HG03354 (cell line): ENCODE results near the gene MLPH.

Experiments used
- ATAC-seq: cut with Tn5 transposase; IDR thresholded peaks from one replicate; pipeline ENCODE4 v1.9.1; 2021; ENCODE audit warnings: mild to moderate bottlenecking; ENCODE audit not compliant: unreplicated experiment, poor library complexity, severe bottlenecking

The MLPH gene

GRCh38 chr2:237492137-237492890 is 5.3 kb downstream of the MLPH start:
- ATAC-seq: no peak

DNA sequence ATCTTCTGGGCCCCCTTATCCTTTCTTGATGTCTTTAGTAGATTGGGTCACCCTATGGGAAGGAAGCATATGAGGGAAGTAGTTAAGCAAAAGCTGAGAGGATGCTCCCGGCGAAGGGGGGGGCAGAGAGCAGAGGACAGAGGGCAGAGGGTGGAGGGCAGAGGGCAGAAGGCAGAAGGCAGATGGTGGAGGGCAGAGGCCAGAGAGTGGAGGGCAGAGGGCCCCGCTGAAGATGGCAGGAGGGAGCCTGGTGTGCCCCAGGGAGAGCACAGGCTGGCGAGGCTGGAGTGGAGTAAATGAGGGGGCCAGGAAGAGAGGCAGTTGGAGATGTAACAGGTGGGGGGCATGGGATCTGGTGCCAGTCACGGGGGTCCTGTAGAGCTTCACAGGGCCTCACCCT is 7.0 kb downstream of the MLPH start:
- ATAC-seq: no peak

DNA sequence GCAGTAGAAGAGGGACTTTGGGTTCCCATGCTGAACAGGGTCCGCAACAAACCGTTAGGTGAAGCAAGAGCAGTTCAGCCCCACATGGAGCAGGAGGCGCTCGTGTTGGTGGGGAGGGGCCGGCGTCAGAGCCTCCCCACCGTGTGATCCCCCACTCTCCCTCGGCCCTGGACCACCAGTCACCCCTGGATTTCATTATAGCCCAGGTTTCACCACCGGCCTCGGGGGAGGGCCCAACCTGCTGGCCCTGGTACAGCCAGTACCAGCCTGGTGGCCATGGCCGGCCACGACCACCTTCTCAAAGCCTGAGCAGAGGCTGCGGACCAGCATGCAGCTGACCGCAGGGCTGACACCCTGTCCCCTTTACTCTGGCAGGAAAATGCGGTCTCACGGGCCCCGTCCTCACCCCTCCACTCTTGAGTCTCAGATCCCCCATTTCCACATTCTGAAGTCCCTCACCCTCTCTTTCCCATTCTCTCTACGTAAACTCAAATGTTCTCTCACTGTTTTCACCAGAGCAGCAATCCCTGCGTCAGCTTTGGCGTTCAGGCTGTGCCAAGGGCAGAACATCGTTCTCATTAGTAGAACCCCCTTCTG is 8.6 kb downstream of the MLPH start:
- ATAC-seq: no peak

DNA sequence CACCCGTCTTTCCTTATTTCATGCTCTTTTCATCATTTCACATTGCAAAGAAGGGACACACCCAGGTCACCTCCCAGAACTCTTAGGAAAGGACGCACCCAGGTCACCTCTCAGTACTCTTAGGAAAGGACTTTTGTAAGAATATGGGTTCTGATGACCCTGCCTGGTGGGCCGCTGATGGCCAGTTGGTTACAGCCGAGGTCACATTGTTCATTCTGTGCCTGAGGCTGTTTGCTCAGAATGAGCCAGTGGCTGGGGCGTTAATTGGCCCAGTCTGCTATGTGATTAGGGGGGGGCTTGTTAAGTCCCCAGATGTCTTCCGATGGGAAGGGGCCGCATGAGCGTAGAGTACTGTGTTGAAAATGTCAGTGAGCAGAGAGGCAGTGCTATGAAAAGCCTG is 9.4 kb downstream of the MLPH start:
- ATAC-seq: no peak

- ATAC-seq: no peak
Observed at GRCh38 chr2:237497009-237497837, 10.2 kb downstream of the MLPH start.

GRCh38 chr2:237497838-237498186 is 10.8 kb downstream of the MLPH start:
- ATAC-seq: no peak

- no peak for ATAC-seq
Observed at GRCh38 chr2:237498341-237498740, 11.3 kb downstream of the MLPH start.

GRCh38 chr2:237500681-237501424 is 13.8 kb downstream of the MLPH start:
- no peak for ATAC-seq

DNA sequence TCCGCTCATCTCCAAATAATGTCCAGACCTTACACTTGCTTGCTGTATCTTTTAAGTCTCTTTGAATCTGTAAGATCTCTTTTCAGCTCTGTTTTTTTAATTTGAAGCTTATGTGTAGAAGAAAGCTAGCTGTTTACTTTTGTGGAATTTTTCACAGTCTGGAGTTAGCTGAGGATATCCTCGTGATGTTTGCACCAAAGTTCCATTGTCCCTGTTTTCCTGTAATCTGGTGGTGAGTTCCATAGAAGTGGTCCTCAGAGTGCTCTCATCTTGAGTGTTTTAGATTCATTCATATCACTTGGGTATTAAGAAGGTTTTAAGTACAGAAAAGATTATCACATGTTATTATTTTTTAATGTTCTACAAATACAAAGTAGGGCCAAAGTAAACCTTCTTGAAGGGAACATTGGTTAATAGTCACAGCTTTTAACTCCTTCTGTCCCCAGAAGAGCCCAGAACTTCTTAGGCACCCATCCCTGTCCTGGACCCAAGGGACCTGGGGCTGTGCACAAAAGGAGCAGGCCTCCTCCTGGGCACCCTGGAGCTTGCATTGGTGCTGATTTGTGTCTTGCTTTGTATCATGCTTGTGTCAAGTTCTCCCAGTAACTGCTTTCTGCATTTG is 15.0 kb downstream of the MLPH start:
- ATAC-seq: no peak

DNA sequence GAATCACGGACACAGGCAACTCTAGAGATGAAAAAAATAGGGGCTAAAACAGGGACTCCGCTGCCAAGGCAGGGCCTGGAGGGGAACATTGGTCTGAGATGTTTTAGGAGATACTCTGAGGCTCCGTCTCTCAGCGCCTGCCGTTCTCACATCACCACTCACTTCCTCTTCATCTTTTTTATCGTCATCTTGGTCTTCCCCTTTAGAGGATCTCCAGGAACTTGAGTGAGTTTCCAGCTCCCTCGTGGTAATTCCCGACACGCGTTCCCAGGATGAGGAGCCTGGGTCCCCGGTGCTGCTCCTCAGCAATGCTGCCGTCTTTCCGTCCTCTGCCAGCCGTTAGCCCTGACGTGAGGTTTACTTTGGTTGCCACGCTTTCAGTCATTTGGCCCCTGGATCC is 16.1 kb downstream of the MLPH start:
- no peak for ATAC-seq

GRCh38 chr2:237505188-237505939 is 18.3 kb downstream of the MLPH start:
- ATAC-seq: no peak

DNA sequence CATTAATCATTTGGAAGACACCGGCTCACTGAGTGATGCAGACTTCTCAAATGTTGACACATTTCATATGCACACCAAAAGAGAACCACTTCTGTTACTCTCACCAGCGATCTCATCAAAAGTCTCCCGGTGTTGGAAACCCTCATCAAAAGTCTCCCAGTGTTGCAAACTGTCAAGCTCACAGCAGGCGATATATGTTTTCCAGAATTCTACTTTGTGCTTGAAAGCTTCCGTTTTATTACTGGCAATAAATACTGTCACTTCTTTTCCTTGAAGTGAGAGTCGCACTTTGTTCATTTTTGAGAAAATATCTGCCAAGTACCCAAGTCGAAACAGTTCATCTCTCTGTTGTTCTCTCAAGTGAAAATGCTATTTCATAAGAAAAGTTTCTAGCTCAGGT is 20.5 kb downstream of the MLPH start:
- no peak for ATAC-seq

DNA sequence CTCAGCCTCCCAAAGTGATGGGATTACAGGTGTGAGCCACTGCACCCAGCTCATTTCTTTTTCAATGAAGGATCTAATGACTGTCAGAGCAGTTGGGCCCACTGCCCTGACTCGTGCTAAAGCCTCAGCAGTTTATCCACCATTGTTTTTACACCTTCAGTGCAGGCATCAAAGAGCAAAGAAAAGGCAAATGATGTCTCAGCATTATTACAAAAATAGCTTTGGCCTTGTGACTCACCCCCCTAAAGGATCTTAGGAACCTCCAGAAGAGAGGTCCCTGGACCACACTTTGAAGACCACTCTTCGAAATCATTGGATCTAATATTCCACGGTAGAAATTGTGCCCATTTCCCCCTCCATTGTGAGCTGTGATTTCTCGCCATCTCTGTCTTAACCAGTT is 21.3 kb downstream of the MLPH start:
- no peak for ATAC-seq

- no peak for ATAC-seq
Observed at GRCh38 chr2:237509151-237509550, 22.1 kb downstream of the MLPH start.

- ATAC-seq: no peak
Observed at GRCh38 chr2:237509905-237510304, 22.9 kb downstream of the MLPH start.

DNA sequence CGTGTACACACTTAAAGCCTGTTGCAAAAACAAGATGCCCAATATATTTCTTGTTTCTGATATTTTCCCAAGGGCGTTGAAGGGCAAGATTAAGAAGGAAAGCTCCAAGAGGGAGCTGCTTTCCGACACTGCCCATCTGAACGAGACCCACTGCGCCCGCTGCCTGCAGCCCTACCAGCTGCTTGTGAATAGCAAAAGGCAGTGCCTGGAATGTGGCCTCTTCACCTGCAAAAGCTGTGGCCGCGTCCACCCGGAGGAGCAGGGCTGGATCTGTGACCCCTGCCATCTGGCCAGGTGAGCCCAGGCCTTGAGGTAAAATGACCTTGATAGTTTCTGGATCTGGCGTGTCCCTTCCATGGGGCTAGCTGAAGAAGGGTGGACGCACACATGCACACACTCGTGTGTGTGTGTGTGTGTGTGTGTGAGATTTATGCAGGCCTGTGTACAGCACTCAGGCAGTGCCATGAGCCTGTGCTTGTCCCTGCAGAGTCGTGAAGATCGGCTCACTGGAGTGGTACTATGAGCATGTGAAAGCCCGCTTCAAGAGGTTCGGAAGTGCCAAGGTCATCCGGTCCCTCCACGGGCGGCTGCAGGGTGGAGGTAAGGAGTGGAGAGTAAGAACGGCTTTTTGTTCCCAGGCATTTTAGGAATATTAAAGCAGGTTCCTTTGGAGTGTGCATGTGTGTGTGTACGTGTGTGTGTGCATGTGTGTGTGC is 23.6 kb downstream of the MLPH start:
- ATAC-seq: no peak

DNA sequence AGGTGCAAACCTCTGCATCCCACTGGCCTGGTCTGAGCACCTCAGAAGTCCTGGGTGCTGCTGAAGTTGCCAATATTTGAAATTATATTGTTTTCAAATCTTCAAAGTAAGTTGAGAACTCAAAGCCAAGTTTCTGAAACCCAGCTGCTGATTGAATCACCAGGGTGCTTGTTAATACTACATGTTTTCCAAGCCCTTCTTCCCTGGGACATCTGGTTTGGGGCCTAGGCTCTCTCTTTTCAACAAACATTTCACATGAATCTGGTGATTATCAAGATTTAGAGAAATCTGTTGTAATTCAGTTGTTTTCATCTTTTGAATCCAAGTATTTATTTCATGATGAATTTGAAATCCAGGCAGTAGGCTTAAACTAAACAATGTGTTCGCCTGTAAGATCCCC is 24.4 kb downstream of the MLPH start:
- ATAC-seq: no peak

- ATAC-seq: no peak
Observed at GRCh38 chr2:237511885-237512405, 24.9 kb downstream of the MLPH start.
